SK-MEL-5 (cell line): Measurements from ENCODE around the gene SH3GL2. TPM values are rescaled to one million over a fixed set of nuclear protein-coding genes. Genes with fewer than 3 reads are reported as not detected.

Source experiments
- DNase-seq: peaks from one replicate; pipeline ENCODE4 v3.0.0-alpha.2; 2016; ENCODE audit warnings: low read depth, low spot score
- in situ Hi-C: cut with HindIII; loops from 2 replicates; pipeline ENCODE4 v1.10.0; 2016; ENCODE audit warnings: low sequenced_read_pairs, high pct_unique_total_duplicates, low pct_unique_long_range_greater_than_20kb
- total RNA-seq: library from RNA; depleted of rRNA; stranded (reverse); fragments of >200 nt; shearing (Covaris generic); gene quantifications from 2 replicates; pipeline ENCODE4 v1.2.3, GENCODE V29; 2014

Gene SH3GL2
- total RNA-seq, 1 experiment from 2014 or later, result not detected

DNA sequence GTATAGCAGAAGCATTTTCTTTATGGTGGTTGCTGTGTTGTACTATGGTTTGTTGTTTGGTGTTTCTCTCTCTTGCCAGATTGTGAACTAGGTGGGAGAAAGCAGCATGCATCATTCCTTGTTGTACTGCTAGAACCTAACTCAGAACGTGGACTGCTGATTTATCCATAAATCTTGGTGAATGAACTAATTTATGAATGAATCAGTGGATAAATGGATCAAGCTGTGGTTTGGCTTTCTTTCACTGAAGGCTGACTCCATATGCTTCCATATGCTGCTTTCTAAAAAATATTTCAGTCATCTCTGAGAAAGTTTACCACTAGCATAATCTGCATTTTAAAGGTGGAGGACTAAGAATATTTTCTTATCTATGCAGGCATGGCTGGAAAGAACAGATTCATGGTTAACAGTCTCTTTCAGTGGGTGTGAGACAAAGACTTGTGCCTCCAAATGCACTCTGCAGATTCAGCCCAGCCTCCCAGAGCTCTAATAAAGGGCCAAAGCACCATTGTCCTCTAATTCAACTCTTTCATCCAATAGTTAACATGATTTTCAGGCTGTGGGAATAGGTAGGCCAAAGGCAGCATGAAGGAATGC is 237.7 kb downstream of the SH3GL2 start:
- no peak for DNase-seq
- in situ Hi-C loops, result no loop called here

GRCh38 chr9:17824191-17824590 is 245.3 kb downstream of the SH3GL2 start:
- in situ Hi-C loops, result no loop called here
- DNase-seq, result peak; percentile 68

GRCh38 chr9:17824616-17825264 is 245.9 kb downstream of the SH3GL2 start:
- DNase-seq, result no peak
- in situ Hi-C loops, result no loop called here

GRCh38 chr9:17825265-17825659 is 246.4 kb downstream of the SH3GL2 start:
- no peak for DNase-seq
- in situ Hi-C loops, result no loop called here

DNA sequence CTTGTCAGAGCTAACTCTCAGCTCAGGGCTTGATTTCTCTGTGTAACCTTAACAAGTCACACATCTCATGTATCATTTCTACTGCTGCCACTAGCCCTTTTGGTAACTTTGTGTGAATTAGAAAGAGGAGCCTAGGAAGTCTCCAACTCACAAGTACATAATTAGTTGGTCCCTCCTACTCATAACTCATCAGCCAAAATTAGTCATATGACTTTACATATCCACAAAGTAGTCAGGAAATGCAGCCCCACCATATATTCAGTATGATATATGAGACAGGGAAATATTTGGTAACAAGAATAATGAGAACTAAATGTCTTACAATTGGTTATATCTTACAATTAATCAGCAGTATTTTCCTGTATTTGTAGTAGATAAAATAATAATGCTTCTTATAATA is 250.2 kb downstream of the SH3GL2 start:
- in situ Hi-C loops, result no loop called here
- DNase-seq, result no peak

- in situ Hi-C loops, result no loop called here
Observed at GRCh38 chr9:17829812-17830385, 251.0 kb downstream of the SH3GL2 start.

DNA sequence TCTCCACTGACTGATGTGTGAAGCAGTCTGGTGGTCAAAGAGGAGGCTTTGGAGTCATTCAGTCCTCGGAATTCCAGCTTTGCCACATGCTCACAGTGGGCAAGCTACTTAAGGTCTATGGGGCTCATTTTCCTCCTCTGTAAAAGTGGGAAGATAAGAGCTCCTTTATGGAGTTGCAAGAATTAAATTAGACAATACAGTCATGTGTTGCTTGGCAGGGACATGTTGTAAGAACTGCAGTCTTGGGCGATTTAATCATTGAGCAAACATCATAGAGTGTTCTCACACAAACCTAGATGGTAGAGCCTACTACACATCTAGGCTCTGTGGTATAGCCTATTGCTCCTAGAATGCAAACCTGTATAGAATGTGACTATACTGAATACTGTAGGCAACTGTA is 253.9 kb downstream of the SH3GL2 start:
- DNase-seq, result peak; percentile 28
- in situ Hi-C loops, result no loop called here

More at GRCh38 chr9:17829812-17830385, 251.0 kb downstream of the SH3GL2 start:
- DNase-seq, result no peak

DNA sequence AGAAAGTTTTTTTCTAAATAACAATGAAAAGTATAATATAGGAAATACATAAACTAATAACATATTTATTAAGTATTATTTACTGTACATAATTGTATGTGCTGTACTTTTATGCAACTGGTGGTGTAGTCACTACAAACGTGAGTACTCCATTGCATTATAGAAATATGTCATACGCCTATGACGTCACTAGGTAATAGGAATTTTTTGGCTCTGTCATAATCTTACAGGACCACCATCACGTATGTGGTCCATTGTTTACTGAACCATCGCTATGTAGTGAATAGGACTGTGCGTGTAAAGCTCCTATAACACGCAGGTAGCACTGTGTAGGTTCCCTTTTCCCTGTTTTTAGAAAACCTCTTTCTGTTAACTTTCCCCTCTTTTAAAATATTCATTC is 255.0 kb downstream of the SH3GL2 start:
- DNase-seq, result no peak
- in situ Hi-C loops, result no loop called here

GRCh38 chr9:17837965-17838364 is 259.1 kb downstream of the SH3GL2 start:
- peak; percentile 8 for DNase-seq
- in situ Hi-C loops, result no loop called here

DNA sequence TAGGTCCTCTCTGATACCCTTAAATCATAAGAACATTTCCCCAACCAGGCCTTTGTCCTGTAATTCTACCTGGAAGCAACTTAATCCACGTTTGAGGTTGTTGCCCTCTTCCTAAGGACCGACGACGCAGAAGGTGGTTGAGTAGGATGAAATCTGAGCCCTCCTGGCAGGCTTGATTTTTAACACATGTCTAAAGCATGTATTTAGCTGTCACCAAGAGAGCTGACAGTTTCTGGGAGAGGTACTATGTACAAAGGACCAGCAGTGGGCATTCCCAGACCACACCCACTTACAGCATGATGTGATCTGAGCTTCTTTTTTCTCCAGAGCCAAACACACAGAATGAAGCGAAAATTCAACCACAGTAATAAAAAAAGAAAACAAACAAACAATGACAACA is 260.9 kb downstream of the SH3GL2 start:
- DNase-seq, result no peak
- in situ Hi-C loops, result no loop called here

- in situ Hi-C loops, result no loop called here
- no peak for DNase-seq
Observed at GRCh38 chr9:17843236-17843635, 264.4 kb downstream of the SH3GL2 start.
